ENCODE measurements around the gene CCDC18. TPM values are rescaled to one million over a fixed set of nuclear protein-coding genes. Genes with fewer than 3 reads are reported as not detected.

Gene CCDC18
- total RNA-seq, 1 donor from 2014 or later, result 8.6 TPM

DNA sequence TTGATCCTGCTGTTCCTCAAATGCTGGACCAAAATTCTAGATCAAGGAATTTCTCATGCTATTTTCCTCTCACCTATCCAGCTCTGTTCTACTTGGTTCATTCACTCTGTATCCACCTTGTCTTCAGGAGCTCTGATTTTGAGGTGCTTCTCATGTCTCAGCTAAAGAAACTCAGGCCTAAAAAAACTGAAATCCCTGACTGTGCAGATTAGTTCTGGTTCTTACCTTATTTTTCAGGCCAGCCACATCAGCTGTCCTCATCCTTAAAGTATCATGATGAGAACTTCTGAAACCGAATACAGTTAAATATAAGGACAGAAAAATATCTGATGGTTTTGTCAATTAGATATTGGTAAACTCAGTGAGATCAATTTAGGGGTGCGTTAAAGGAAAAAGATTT lies 137.4 kb downstream of the CCDC18 start:
- DNase-seq, result no peak

DNA sequence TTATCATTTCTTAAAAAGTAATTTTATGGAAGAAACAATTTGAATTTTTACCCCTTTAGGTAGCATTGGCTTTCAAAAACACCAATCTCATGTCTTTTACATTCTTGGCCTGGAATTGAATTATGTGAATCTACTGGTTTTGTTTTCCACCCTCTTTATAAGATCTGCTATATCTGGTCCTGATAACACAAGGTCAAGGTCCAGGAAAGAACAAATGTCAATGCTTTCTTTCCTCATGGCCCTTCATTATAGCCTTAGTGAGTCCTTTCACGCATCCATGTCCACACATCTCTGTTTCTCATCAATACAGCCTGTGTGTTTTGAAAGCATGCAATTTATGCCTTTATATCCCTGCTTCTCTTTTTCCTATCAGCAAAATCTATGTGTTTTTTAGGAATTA lies 141.2 kb downstream of the CCDC18 start:
- no peak for DNase-seq

DNA sequence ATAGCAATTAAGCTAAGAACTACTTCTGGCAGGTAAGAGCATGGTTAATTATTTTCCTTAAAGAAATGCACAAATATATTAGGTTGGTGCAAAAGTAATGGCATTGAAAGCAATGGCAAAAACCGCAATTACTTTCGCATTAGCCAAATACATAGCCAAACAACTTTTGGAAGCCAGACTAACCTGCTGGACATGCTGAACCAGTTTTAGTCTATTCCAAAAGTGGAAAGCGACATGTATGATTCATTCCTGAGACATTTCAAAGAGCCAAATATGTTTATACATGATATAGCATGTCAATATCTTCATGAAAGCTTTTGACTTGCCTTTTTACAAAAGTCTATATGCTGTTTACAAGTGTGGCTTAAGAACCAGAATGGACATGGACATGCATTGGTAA lies 141.8 kb downstream of the CCDC18 start:
- DNase-seq, result peak; percentile 43

DNA sequence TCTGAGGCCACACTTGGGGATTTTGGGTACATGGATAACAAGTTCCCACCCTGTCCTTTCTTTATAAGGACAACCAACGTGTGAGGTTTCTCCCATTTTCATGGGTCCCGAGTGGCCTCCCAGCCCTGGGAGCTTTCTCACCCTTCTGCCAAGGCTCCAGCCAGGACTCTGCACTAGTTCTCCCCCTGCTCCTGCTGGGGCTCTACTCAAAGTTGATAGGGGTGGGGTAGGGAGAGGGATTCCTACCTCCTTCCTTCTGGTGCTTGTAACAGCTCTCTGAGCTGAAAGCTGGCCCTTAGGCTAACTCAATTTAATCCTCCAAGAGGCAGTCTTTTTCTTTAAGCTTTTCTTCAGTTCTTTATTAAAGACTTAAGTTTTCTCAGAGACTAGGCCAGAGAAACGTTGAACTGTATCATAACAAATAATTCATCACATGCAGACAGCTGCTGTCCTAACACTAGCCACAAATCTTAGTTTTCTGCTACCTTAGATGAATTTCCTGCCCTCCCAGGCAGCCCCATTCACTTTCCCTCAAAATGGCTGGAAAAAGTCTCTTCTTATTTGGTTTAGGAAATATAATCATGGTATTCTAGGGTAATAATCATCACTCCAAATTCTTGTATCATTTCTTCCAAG lies 142.8 kb downstream of the CCDC18 start:
- no peak for DNase-seq

DNA sequence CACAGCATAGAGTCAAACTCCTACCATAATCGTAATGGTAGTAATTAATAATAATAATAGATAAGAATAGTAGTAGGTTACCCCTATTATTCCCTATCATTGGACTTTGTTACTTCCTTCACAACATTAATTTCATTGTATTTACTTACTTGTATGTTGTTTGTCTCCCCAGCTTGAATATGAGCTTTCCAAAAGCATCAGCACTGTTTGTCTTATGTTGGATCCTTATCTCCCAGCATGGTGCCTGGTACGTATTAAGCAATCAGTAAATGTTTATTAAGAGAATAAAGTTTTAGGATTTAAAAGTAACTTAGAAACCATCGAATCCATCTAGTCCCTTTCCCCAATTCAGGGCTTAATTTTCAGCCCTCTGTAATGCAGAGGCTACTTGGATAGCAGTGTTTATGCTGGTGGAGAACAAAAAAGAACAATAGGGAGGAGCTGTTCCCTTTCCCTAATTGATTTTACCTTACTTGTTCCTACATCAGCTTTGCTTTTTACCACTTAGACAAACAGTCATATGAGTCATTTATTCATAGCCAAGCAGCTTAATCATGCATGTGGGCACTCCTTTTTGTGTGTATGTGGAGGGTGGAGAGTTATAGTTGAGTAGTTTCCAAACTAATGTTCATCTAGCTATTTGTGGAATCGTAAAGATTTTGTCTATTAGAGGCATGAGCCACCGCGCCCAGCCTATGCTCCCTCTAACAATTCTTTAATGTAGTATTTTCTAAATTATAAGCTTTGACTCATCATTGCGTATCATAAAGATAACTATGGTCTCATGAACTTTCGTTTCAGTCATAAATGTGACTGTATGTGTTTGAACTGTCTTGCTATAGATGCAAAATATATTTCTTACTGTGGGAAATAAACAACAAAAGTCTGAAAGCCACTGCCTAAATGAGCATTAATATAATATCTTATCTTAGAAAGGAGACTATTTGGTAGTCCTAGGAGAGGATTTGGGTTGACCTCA lies 144.3 kb downstream of the CCDC18 start:
- DNase-seq, result no peak

Small RNA genes within 50 kb of the gene (small RNA-seq; reads per million reads assigned to genes)
- not detected for gene AC126124.1 (ENCODE audit: low replicate concordance)
- gene AL139421.1 (ENCODE audit: low replicate concordance), result not detected

Other genes with a start within 250 kb of the CCDC18 start
- 12.7 TPM for gene DIPK1A, start 219.3 kb upstream of the CCDC18 start, total RNA-seq
- gene MTF2, start 101.4 kb upstream of the CCDC18 start, total RNA-seq, result 42.7 TPM
- gene TMED5, start 311 bp upstream of the CCDC18 start, total RNA-seq, result 35.8 TPM
- 61.5 TPM for gene DR1, start 165.2 kb downstream of the CCDC18 start, total RNA-seq